Inflammatory macrophage treated with lipopolysaccharide for 4 hours (primary cell): Measurements from ENCODE around the gene ACTA1.
"Not testable (repeated sequence)": the region's sequence is repeated elsewhere in the genome, so short reads cannot be mapped to it uniquely, and the experiment has no call there.

Source experiments
- DNase-seq: peaks from one replicate; pipeline ENCODE4 v3.0.0-alpha.2; 2020

ACTA1 gene

GRCh38 chr1:229438021-229438420 lies 4.1 kb upstream of the ACTA1 start:
- DNase-seq, result no peak

GRCh38 chr1:229437443-229437842 lies 3.5 kb upstream of the ACTA1 start:
- no peak for DNase-seq

GRCh38 chr1:229436201-229436600 lies 2.3 kb upstream of the ACTA1 start:
- no peak for DNase-seq

- DNase-seq, result no peak
Observed at GRCh38 chr1:229434641-229435051, 752 bp upstream of the ACTA1 start.

- no peak for DNase-seq
Observed at GRCh38 chr1:229433364-229434004, 410 bp downstream of the ACTA1 start.

- no peak for DNase-seq
Observed at GRCh38 chr1:229432905-229433304, 989 bp downstream of the ACTA1 start.

- no peak for DNase-seq
Observed at GRCh38 chr1:229432116-229432461, 1.8 kb downstream of the ACTA1 start.

- no peak for DNase-seq
Observed at GRCh38 chr1:229431284-229432115, 2.4 kb downstream of the ACTA1 start.

- peak; percentile 42 for DNase-seq
Observed at GRCh38 chr1:229430761-229431283, 3.1 kb downstream of the ACTA1 start.

GRCh38 chr1:229428256-229428655 lies 5.6 kb downstream of the ACTA1 start:
- DNase-seq, result no peak

GRCh38 chr1:229427572-229427971 lies 6.3 kb downstream of the ACTA1 start:
- no peak for DNase-seq

- DNase-seq, result no peak
Observed at GRCh38 chr1:229425564-229426159, 8.2 kb downstream of the ACTA1 start.

- DNase-seq, result no peak
Observed at GRCh38 chr1:229420765-229421164, 13.1 kb downstream of the ACTA1 start.

- no peak for DNase-seq
Observed at GRCh38 chr1:229420224-229420623, 13.7 kb downstream of the ACTA1 start.

GRCh38 chr1:229418586-229418985 lies 15.3 kb downstream of the ACTA1 start:
- DNase-seq, result not testable (repeated sequence)

GRCh38 chr1:229412810-229413209 lies 21.1 kb downstream of the ACTA1 start:
- DNase-seq, result not testable (repeated sequence)

GRCh38 chr1:229412056-229412455 lies 21.8 kb downstream of the ACTA1 start:
- no peak for DNase-seq

- DNase-seq, result no peak
Observed at GRCh38 chr1:229411434-229412055, 22.3 kb downstream of the ACTA1 start.

GRCh38 chr1:229410692-229411433 lies 23.0 kb downstream of the ACTA1 start:
- DNase-seq, result peak; percentile 52

- DNase-seq, result no peak
Observed at GRCh38 chr1:229410370-229410691, 23.6 kb downstream of the ACTA1 start.

GRCh38 chr1:229409616-229410369 lies 24.1 kb downstream of the ACTA1 start:
- DNase-seq, result no peak

- no peak for DNase-seq
Observed at GRCh38 chr1:229408458-229409037, 25.3 kb downstream of the ACTA1 start.
